GM21381 (cell line): ENCODE results near the gene POU3F3.

Source experiments
- ATAC-seq: cut with Tn5 transposase; IDR thresholded peaks from one replicate; pipeline ENCODE4 v1.9.1; 2021; ENCODE audit warnings: mild to moderate bottlenecking, moderate library complexity; ENCODE audit not compliant: unreplicated experiment

POU3F3 gene

DNA sequence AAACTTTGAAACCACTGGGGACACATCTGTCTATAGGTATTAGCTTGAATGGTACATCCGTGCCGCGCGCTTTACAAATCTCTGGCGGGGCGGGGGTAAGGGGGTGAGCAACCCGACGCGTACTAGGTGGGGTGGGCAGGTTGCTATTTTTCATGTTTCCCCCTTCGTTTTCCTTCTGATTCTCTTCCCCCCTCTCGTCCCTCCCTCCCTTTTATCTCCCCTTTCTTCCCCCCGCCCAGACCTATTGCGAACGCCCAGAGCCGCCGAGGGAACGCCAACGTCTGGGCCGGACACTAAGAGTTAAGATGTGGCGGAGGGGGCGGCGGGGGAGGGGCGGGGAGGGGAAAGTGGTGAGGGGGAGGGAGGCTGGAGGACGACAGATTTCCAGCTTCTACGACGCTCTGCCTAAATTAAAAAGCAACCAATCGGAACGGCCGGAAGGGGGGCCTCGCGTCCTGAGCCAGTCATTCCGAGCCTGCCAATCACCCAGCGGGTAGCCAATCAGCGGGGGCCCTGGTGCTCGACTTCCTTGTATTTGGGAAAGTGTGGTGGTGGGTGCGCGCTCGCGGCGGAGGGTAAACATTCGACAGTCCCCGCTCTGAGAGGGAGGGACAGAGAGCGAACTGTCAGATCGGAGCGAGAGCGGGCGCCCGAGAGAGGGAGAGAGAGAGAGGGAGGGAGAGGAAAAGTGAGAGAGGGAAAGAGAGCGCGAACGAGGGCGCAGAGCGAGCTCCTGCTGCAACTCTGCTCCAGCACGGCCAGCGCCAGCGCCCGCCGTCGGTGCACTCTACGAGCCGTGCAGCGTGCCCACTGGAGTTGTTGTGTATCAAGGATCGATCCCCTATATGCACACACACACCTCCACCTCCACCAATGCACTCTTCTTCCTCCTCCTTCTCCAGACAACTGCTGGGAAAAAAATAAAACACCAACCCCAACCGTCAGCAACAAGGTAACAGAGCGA, at the start of gene POU3F3:
Gene POU3F3 (plus strand): TSS at position 582 of the 964 bp plus-strand sequence. CDS start 1,396 bp downstream, outside the sequence.
- ATAC-seq, result peak; percentile 53

DNA sequence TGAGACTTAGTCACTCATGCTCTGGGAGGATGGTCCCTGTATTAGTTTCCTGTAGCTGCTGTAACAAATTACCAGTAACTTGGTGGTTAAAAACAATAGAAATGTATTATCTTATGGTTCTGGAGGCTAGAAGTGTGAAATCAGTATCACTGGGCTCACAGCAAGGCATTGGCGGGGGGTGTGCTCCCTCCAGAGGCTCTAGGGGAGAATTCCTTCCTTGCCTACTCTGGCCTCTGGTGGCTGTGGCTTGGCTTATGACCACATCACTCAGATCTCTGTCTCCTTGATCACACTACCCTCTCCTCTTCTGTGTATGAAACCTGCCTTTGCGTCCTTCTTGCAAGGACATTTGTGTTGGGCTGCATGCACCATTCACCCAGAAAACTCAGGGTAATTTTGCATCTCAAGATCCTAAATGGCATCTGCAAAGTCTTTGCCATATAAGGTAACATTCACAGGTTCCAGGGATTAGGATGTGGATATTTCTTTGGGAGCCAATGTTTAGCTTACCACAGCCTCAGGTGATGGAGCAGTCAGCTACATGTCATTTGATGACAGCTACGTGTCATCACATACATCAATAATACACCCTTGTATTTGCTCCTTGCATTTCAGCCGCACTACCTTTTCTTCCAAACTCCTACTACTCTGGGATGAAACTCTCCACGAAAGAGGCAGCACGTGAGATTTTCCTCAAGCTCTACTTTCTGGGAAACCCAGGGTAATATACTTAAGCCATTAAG, 49.6 kb upstream of the POU3F3 start:
- ATAC-seq, result no peak

DNA sequence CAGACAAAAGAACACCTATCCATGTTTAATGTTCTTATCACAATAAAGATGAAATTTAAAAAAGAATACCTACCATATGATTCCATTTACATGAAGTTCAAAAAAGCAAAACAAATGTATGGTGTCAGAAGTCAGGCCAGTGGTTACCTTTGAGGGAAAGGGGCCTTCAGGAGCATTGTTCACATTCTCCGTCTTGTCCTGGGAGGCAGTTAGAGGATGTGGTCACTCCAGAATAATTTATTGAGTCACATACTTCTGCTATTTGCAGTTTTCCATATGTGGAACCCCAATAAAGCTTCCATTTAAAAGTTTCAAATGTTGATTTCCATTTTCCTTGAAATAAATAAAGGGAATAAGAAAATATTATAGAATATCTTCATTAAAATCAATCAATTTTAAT, 41.6 kb upstream of the POU3F3 start:
- no peak for ATAC-seq

DNA sequence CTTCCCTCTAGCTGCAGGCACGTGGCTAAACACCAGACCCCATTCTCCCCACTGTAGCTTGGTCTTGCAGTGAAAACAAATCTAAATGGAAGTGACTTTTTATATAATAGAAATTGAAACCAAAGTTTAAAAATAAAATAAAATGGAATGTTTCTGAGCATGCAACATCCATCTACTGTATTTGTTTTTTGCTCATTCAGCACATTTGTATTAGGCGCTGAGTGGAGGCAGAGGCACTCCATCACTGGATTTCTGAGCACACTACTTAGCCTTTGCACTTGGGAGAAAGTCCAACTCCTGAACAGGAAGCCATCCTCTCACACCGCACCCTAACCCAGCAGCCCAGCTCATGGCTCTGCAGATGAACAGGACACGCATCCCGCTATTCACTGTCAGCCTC, 37.8 kb upstream of the POU3F3 start:
- no peak for ATAC-seq

DNA sequence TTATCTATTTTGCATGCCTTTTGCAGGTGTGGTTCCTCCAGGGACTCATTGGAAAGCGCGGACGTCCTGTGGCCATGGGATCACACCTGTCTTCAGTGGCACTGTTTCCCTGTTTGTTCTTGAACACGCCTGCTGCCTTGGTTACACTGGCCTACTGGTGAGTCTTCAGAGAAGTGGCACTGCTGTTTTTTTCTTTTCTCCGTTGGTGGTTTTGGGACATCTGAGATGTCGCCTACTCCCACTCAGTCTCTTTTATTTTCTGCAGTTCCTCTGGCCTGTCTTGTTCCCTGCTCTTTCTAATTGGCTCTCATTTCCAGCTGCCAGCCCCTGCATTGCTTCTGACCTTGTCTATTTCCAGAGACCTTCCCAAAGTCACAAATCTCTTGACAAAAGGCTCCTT, 35.7 kb upstream of the POU3F3 start:
- ATAC-seq, result no peak

DNA sequence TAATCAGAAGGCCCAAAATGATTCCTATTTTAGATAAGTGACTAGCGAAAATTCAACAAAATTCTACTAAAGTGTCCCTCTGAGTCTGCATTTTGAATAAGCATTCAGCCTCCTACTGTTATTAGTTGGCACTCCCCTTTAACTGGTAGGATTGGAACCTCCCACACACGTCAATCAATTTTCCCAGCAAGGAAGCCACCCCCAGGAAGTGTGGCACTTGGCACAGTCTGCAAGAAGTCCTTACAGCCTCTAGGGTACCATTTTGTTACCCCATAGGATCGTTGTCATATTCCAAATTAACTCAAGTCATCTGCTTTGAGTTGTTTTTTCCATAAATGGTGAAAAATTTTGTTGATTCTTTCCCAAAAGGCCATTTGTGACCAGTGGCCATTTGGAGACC, 33.8 kb upstream of the POU3F3 start:
- no peak for ATAC-seq

DNA sequence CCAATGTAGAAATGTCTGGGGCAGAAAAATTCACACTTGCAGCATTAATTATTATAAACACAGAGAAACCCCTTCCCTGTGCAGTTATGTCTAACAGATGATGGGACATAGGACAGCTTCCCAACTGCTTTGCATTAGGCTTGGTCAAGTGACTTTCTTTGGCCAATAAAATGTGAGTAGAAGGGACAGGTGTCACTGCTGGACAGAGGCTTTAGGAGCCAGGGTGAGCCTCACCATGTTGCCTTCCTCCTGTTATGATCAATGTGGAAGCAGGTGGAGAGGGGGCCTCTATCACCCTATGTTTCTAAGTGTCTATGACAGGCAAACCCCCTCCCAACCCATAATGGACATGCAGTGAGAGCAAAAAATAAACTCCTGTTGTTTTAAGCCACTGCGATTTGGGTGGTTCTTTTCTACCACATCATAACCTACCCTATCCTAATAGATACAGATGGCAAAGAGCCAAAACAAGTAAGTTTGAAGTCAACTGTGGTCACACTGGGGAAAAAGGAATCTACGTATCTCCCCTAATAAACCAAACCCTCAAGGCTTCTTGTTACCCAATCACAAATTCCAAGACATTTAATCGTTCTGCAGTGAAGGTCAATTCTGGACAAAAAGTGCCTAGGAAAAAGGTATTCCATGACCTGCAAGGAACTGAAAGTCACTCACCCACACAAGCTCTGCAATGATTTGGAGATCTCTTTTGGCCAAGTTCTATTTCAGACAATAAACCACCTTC, 28.6 kb upstream of the POU3F3 start:
- no peak for ATAC-seq

DNA sequence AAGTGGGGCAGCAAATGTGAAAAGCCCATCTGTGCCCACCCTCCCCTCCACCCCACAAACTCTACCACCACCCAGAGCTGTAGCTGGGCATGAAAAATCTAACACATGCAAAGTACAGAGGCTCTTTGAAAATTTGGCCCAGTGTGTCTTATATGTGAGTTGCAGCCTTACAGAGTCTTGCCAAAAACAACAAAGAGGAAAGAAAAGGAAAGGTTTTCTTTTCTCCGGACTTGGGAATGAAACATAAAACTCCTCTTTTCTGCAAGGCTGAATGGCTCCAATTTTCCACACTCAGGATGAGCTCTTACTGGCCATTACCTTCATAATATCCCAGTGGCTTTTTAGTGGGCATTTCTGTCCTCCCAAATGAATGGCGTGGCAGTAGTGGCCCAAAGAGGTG, 27.9 kb upstream of the POU3F3 start:
- ATAC-seq, result no peak

DNA sequence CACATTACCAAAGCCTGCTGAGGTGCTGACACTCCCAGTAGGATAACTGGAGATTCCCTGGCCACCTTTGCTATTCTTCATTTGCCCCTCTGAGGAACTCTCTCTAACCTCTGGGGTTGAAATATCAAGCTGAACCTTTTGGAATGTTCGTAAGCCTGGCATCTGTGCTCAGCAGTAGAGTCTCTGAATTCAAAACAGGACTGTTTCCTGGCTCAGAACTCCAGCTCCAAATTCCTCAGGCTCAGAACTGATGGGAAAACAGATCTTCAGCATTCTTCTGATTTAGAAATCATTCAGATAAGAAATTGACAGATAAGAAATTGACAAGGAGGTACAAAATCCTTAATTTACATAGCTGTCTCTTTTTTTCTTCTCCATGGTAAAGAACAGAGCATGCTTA, 22.2 kb upstream of the POU3F3 start:
- ATAC-seq, result no peak

DNA sequence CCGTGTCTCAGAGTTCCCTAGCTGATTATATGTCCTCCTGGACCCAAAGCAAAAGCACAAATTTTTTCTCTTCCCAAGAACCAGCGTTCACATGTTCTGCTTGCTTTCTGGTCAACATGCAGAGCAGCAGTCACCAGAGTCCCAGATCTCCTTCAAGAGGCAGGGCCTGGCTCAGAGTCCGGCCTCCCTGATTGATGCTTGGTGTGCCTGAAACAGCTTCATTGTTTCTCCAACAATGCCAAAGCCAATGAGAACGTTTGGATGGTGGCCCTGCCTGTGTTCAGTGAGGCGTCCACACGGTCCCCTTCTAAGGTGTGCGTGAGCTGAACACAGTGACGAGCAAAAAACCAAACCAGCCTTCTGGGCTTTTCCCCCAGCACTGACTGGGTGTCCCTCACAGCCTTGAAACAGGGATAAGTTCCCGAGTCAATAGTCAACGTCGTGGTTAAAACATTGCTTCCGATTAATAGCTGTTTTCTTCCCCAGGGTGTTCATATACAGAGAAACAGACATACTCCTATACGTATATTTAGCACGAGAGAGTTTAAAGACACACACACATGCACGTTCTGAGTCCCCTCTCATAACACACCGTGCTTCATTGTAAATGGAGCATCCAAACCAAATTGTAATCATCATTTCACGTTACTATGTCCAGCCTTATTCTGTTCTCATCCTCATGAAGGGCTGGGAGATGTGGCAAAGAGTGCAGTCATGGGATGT, 19.3 kb upstream of the POU3F3 start:
- ATAC-seq, result no peak

DNA sequence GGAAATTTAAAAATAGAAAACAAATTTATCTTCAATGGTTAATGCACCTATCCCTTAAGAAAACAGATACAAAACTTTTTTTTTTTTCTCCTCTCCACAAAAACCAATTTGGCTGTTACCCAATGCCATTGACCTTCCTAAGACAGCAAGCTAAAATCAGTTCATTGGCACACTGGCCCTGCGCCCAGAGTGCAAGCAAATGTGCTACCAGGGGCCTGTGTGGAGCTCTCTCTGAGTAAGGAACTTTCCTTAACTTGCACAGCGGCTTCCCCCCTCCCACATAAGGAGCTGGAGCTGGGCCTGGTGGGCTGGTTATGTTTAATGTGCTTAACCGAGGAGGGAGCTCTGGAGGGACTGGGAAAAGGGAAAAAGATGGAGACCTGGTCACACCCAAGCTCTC, 17.6 kb upstream of the POU3F3 start:
- no peak for ATAC-seq

DNA sequence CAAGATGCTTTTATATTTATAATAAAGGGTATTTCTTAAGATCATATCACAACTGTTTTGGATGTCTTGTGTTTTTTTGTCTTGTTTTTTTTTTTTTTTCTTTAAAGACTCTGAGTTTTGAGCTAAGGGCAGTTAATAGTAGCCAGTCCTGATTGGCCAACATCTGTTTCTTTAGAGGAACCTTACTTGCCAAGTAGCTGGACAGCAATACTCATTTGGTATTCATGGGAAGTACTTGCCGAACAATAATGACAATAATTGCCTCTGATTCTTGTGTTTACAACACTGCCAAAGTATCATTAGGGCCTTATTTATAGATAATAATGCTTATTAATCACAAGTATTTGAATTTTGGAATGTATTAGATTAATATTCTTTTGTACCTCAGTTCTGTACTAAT, 17.1 kb upstream of the POU3F3 start:
- no peak for ATAC-seq

DNA sequence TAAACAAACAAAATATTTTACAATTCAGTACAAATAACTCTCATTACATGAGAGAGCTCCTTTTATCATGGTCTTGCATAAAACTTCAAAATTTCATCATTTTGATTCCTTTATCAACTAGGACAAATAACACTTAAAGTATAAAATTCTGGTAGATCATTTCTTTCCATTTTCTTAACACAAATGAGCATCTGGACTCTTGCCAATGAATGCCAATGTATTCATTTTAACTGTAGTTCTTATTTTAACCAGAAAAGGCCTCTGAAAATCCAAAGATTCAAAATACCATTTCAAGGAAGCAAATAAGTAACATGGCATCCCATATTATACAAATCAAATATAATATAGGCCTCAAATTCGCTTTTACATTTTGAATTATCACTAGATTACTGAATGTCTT, 13.8 kb upstream of the POU3F3 start:
- no peak for ATAC-seq

DNA sequence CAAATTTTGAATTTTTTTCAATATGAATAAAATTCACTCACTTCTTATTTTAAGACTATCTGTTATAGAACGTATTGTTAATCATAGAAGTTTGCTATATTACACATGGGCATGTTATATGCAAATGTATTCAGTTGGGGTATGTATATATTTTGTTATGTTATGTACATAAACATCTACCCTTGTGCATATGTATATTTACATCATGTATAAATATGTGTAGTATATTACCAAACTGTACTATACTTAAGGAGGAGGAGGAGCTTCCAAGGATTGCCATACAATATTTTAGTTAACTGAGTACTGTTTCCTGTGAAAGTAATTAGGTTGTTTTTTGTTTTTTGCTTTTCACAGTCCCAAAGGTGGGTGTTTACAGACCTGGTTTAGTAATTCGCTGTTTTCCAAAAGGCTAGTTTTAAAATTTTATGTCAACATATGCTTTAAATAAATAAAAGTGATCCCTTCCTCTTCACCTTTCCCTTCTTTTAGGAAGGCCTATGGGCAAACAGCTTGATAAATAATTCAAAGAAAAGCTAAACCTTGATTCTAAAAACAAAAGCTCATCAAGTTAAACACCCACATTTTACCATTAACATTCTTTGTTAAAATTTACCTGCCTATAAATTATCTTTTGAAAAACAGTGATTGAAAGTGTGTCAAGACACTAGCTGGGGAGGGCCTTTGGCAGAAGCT, 12.9 kb upstream of the POU3F3 start:
- no peak for ATAC-seq

DNA sequence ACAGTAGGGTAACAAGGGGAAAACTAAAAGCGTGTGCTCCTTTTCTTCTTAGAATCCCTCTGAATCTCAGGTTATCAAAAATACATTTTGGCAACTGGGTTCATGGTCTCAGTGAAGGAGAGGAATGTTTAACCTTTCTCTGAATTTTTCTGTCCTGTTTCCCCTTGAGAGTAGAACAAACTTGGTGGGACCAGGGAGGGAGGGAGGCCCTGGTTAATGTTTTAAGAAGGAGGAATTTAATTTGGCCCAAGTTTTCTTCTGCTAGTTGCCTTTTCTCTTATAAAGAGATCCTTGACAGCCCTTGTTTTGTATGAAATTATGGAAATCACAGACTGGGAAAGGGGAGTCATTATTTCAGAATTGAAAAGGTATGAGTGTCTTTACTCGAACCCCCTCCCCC, 12.2 kb upstream of the POU3F3 start:
- ATAC-seq, result no peak

DNA sequence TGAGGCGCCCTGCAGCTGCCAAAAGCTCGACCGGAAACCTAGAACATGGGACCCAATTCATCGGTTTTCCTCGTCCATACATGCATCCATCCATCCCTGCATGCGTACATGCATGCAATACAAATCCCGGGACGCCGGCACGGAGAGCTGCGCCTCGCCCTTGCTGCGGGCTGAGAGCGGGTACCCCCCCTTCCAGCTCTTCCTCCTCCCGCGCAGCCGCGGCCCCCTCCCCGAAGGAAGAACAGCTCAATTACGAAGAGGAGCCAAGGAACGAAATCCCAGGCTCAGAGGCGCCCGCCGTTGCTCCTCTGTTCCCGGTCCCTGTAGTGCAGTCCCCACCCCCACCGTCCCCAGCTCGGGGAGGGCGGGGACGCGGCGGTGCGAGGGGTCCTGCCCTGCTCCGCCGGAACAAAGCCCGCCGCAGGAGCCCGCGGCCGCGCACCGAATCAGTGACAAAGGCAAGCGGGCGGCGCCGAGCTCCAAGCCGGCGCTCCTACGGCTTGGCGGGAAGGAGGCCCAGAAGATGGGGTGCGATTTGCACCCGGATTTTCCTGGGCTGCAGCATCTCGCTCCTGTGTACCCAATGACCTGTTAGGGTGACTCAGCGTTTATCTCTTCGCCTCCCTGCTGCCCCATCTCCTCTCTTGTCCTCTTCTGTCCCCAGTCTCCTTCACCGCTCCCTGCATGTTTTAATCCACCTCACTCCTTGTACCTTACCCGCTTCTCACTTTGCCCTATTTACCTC, 8.9 kb upstream of the POU3F3 start:
- ATAC-seq, result no peak

DNA sequence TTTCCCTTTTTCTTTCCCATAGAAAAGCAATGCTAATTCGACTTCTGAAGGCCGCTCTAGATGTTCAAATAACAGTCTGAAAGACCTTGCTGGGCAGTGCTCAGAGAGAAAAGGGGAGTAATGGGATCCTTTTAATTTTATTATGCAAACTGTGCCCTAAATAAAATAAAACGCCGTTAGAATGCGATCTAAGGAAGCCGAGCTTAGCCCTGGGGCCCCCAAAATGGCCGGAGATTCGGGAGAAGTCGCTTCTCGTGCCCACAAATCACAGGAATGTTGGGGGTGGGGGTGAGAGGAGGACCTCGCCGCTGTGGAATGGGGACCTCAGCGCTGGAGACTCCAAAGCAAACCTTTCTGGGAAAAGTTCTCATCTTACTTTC, 8.4 kb upstream of the POU3F3 start:
- ATAC-seq, result no peak

DNA sequence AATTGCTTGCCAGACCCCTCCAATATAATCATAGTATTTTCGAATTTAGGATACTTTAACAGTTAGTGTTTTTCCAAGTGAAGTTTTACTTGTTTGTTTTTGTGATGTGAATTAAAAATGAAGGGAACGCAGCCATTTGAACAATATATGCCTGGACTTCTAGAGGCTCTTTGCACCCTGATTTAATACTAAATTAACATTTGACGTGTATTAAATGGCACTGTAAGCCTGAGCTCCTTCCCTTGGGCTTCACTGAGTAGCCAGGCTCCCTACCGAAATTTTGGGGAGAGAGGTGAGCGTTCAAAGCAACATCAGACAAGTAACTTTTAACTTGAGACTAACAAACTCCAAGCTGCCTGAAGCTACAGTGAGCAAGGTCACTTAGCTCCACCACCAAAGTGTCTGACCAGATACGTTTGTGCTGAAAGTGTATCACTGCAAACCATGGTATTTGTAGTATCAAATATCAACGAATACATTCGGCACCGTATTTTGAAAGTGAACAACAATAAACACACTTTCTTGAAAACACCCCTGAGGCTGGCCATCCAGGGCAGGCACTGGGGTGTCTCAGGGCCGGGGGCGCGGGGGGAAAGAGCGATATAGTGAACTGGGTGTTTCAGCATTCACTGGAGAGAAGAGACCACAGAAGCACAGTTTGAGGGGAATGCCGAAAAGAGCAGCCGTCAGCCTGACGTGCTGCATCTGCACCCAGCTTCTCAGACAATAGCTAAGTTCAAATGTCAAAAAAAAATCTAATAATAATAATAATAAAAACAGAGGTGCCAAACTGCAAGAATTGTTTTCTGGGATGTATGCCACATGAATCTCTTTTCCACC, 7.7 kb upstream of the POU3F3 start:
- ATAC-seq, result no peak
